HT1080 (cell line): ENCODE data around the gene DENND1A. TPM values are rescaled to one million over a fixed set of nuclear protein-coding genes. Genes with fewer than 3 reads are reported as not detected.
A peak's percentile ranks its signal among the peaks of the same experiment; 100 is the strongest.
"Not testable (repeated sequence)": the region's sequence is repeated elsewhere in the genome, so short reads cannot be mapped to it uniquely, and the experiment has no call there.

Experiments
- DNase-seq: peaks from one replicate; pipeline ENCODE4 v3.0.0-alpha.2; 2015; ENCODE audit warnings: low read depth
- total RNA-seq: library from RNA; depleted of rRNA; stranded (reverse); fragments of >200 nt; shearing (Covaris generic); gene quantifications from 2 replicates; pipeline ENCODE4 v1.2.3, GENCODE V29; 2014

The DENND1A gene
- total RNA-seq, 1 experiment from 2014 or later: 33.6 TPM

GRCh38 chr9:123417289-123418051 lies 512.5 kb downstream of the DENND1A start:
- no peak for DNase-seq

DNA sequence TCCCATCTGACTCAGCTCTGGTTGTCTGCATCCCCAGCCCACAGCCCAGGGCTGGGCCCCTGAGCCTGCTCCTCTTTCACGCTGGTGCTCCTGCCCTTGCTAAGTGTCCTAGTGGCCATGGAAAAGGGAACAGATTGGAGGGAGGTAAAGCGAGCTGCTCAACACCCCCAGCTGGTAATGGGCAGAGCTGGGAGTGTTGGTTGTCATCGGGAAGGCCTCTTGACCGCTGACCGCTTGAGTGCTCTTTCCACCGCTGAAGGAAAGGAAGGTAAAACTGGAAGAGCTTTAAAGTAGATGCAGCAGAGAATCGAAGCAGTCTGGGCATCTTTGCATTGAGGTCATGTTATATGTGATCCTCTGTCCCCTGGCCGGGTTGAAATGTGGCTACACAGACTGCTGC lies 513.8 kb downstream of the DENND1A start:
- no peak for DNase-seq

DNA sequence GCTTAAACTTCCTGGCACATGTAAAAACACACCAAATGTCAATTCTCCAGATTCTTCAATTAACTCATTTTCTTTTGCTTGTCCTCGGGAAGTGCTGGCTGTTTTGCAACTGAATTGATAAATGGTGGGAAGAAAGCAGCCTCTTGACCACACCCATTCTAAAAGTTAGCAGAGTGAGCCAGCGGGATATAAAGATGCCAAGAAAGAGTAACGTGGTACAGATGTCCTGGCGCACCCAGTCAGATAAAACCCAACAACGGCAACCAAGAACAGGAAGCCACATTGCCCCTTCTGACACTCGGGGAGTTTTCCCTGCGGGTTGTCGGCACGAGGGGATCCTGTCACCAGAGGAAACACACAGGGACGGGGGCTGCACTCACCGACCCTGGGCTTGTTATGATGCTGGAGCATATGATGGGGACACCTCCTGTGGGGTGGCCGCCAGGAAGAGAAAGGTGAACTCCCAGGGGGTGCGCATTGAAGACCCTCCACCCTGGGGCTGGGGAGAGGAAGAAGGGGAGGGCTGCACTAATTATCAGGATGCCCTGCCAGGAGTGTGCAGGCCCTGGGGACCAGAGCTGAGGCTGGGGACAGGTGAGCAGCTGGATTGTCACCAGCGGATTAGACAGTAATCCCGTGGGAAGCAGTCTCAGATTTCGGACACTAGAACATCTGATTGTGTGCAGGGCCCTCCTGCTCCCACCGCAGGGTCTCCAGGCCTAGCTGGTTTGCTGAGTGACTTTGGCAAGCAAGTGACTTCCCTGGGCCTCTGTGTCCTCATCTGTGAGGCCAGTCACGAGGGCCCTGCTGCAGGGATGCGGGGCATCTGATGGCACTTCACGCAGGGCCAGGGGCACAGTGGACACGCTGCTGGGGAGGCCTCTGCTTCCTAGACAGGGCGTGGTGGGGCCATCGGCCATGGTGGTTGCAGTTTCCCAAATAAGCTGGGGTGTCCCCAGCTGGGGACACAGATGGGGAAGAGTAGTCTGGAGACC lies 514.7 kb downstream of the DENND1A start:
- no peak for DNase-seq

GRCh38 chr9:123414204-123414603 lies 515.7 kb downstream of the DENND1A start:
- no peak for DNase-seq

DNA sequence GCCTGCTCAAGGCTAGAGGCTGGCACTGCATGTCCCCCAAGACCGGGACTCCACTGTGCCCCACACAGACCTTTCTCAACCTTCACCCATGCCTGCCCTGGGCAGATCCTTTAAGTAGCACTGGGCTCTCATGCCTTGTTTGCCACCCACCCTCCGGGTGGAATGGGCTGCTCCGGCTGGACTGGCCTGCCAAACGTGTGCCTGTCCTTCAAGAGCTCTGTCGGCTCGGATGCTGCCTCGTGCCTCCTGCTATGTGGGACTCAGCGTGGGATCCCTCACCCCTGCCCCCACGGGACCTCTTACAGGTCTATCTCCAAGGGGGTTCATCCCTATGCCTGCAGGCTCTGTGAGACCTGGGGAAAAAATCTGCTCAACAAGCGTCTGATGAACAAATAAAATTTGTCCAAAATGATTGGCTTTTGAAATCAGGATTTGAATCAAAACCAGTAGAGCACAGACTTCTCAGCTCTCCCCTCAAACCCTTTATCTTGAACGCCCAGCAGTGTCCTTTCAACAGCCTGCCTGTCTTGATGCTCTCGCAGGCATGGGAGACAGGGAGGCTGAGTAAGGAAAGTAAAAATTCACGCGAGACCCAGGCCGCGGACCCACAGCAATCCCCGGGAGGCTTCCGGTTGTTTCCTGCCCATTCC lies 517.6 kb downstream of the DENND1A start:
- no peak for DNase-seq

GRCh38 chr9:123411636-123412035 lies 518.3 kb downstream of the DENND1A start:
- no peak for DNase-seq

- DNase-seq: no peak
Measured at GRCh38 chr9:123411191-123411590, 518.7 kb downstream of the DENND1A start.

- DNase-seq: no peak
Measured at GRCh38 chr9:123410281-123410910, 519.5 kb downstream of the DENND1A start.

GRCh38 chr9:123408313-123409262 lies 521.3 kb downstream of the DENND1A start:
- no peak for DNase-seq

DNA sequence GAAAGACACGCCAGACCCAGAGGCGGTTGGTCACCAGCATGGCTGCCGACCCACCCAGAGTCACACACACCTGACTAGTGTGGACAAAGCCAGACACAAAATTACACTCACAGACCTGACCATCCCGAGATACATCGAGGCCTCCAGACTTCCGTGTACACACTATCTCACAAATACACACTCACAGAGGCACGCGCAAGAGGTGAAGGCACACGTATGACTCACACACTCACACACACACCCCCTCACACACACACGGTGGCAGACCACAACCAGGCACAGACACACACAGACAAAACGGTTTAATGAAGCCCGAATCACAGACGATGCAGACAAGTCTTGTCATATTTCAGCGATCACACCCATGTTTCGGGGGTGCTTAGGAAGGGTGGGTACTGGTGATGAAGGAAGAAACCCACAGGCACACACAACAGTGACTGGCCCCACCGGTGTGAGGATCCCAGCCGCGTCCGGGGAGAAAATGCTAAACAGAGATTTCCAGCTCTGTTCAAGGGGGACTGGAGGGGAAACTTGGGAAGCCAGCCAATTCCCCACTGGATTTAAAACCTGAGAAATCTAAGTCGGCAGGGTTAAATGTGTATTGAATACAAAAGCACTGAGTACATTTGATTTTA lies 522.6 kb downstream of the DENND1A start:
- DNase-seq: no peak

- no peak for DNase-seq
Measured at GRCh38 chr9:123406691-123407216, 523.2 kb downstream of the DENND1A start.

- no peak for DNase-seq
Measured at GRCh38 chr9:123406016-123406415, 523.9 kb downstream of the DENND1A start.

DNA sequence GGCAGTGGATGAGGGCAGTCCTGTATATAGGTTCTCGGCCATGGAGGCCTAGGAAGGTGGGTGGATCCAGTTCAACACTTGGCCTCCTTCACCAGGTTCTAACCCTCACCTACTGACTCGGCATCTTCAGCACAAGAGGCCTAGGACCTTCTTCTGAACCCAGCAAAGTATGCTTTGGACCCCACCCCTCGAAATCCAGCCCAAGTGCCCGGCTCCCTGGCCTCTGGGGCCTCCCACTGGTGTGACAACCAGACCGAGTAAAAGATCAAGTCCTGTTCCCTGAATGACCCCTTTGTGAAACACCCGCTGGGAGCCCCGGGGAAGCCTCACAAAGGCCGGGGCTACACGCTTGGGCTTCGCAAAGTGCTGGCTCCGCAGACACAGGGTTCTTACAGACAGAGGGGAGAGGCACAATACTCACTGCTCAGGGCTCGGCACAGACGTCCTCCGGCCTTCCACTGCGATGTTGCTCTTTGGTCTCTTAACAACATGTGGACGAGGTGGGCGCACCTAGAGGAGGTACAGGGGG lies 526.9 kb downstream of the DENND1A start:
- no peak for DNase-seq

DNA sequence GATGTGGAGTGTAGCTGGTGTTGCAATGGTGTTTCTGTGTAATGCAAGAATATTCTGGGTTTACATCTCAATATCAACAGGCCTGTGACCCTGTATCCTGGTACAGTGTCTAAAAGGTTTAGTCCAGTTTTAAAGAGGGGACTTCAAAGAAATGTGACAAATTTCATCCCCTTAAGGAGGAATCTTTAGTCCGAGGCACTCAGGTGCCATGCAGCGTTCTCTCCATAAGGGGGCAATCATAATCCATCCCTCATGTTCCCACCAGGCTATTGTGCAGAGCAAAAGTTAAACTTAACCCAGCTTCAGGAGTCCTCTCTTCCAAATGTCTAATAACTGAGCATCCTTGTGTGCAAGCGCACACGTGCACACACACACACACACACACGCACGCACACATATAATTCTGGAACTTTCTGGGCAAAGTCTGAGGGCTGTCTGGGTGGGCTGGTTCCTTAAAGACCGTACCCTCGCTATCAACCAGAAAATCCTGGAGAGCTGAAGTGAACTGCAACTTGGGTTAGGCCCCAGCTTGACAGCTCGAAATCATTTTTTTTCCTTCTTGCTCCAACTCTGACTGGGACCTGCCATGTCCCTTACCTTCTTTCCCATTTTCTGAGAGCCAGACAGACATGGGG lies 527.9 kb downstream of the DENND1A start:
- peak; percentile 32 for DNase-seq

- no peak for DNase-seq
Measured at GRCh38 chr9:123400926-123401503, 528.9 kb downstream of the DENND1A start.

DNA sequence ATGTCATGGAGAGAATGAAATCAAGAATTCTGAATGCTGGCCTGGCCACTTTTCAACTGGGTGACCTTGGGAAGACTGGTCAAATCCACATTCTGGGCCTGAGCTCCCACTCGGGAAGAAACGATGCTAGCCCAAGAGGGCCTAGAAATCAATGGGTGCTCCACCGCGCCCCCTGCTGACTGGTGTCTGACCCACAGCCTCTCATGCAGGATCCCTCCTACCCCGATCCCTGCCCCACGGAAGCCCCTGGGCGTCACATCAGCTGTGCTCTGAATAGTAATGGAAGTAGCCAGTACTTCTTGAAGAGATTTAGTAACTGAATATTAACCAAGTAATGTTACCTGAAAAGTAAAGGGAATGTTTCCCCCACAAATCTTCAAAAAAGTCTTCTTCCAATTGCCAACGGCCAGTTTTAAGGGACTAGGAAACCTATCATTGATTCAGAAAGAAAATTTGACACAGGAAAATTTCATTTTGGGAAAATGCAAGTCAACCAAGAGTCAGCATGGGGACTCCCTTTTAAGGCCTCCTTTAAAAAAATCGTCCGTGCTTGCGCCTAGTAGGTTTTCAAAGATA lies 530.0 kb downstream of the DENND1A start:
- DNase-seq: no peak

DNA sequence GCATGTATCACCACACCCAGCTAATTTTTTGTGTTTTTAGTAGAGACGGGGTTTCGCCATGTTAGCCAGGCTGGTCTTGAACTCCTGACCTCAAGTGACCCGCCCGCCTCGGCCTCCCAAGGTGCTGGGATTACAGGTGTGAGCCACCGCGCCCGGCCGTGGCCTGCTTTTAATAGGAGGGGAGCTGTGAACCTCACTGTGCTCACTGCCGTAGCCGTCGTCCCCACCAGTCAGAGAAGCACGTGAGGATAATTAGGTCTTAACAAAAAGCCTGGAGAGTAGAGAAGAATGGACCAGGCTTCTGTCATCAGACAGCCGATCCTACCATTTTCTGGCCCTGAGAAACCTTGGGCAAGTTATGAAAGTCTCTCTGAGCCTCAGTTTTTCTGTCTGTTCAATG lies 531.0 kb downstream of the DENND1A start:
- DNase-seq: not testable (repeated sequence)

- no peak for DNase-seq
Measured at GRCh38 chr9:123397975-123398374, 532.0 kb downstream of the DENND1A start.
